HEK293 (cell line): ENCODE measurements around the gene TLR10.

ENCODE experiments used
- CTCF ChIP-seq: fragments of 450-650 bp; formaldehyde crosslinking; IDR thresholded peaks from 2 replicates; pipeline ENCODE4 v1.5.1; 2016; ENCODE audit warnings: missing biosample characterization, missing genetic modification characterization
- KLF10 ChIP-seq: fragments of 450-650 bp; IDR thresholded peaks from 2 replicates; pipeline ENCODE4 v1.5.1; 2018; ENCODE audit warnings: missing biosample characterization, mild to moderate bottlenecking, missing genetic modification characterization
- REST ChIP-seq: fragments of 450-650 bp; formaldehyde crosslinking; IDR thresholded peaks from 2 replicates; pipeline ENCODE4 v1.5.1; 2016; ENCODE audit warnings: missing biosample characterization, missing genetic modification characterization
- ZBTB44 ChIP-seq: fragments of 450-650 bp; IDR thresholded peaks from 2 replicates; pipeline ENCODE4 v1.5.1; 2018; ENCODE audit warnings: missing biosample characterization, mild to moderate bottlenecking, missing genetic modification characterization
- ZFP3 ChIP-seq: fragments of 450-650 bp; formaldehyde crosslinking; IDR thresholded peaks from 2 replicates; pipeline ENCODE4 v1.5.1; 2016; ENCODE audit warnings: low read depth, missing biosample characterization, missing genetic modification characterization
- ZNF10 ChIP-seq: fragments of 450-650 bp; formaldehyde crosslinking; IDR thresholded peaks from 2 replicates; pipeline ENCODE4 v1.5.1; 2017; ENCODE audit warnings: missing biosample characterization, missing genetic modification characterization
- ZNF157 ChIP-seq: fragments of 450-650 bp; formaldehyde crosslinking; IDR thresholded peaks from 2 replicates; pipeline ENCODE4 v1.5.1; 2016; ENCODE audit warnings: missing biosample characterization, missing genetic modification characterization
- ZNF302 ChIP-seq: fragments of 450-650 bp; formaldehyde crosslinking; IDR thresholded peaks from 2 replicates; pipeline ENCODE4 v1.5.1; 2016; ENCODE audit warnings: missing biosample characterization, missing genetic modification characterization, low read depth
- ZNF416 ChIP-seq: fragments of 450-650 bp; formaldehyde crosslinking; IDR thresholded peaks from 2 replicates; pipeline ENCODE4 v1.5.1; 2016; ENCODE audit warnings: missing biosample characterization, missing genetic modification characterization
- ZNF692 ChIP-seq: fragments of 450-650 bp; formaldehyde crosslinking; IDR thresholded peaks from 2 replicates; pipeline ENCODE4 v1.5.1; 2016; ENCODE audit warnings: missing biosample characterization, missing genetic modification characterization
- ZSCAN18 ChIP-seq: fragments of 450-650 bp; formaldehyde crosslinking; IDR thresholded peaks from 2 replicates; pipeline ENCODE4 v1.5.1; 2016; ENCODE audit warnings: missing biosample characterization, missing genetic modification characterization

GRCh38 chr4:38730830-38731646, 51.8 kb downstream of the TLR10 start:
- TF ChIP-seq CTCF (tag by site-specific recombination) (peak; percentile 55; the same call in 1 of the 2 replicates), REST (tag by site-specific recombination) (no peak), ZNF10 (tag by site-specific recombination) (no peak), ZNF157 (tag by site-specific recombination) (no peak), ZBTB44 (tag by site-specific recombination) (no peak), ZSCAN18 (tag by site-specific recombination) (no peak), ZNF302 (tag by site-specific recombination) (no peak), ZNF416 (tag by site-specific recombination) (no peak), ZFP3 (tag by site-specific recombination) (no peak), ZNF692 (tag by site-specific recombination) (no peak), KLF10 (tag by site-specific recombination) (no peak)
